Posterior vena cava (tissue), 2 donors: ENCODE measurements around the gene ZKSCAN1. TPM values are rescaled to one million over a fixed set of nuclear protein-coding genes. Genes with fewer than 3 reads are reported as not detected.

ENCODE experiments used
- DNase-seq: peaks from one replicate; pipeline ENCODE4 v3.0.0-alpha.2; 2020; ENCODE audit warnings: low spot score
- intact Hi-C, 2 donors: fragments of 100-400 bp; cut with DNase I; formaldehyde crosslinking; loops; one replicate each; pipeline versions ENCODE4 v1.14.1 to v1.14.2; 2022 to 2023
- total RNA-seq, 2 donors: library from RNA; stranded (reverse); fragmentation: NEBNext Ultra II Directional; extraction: Animal tissue kit (Norgen Biotek cat#: 25700); gene quantifications; one replicate each; pipeline ENCODE4 v1.2.1, GENCODE V29; 2021
- donor health status: DM: yes; HTN: yes; CAD: no.
- donor health status: DM: yes; HTN: yes; CAD: no.

ZKSCAN1 gene
- total RNA-seq, 2 donors from 2014 or later: 47.4 to 53.1 TPM

DNA sequence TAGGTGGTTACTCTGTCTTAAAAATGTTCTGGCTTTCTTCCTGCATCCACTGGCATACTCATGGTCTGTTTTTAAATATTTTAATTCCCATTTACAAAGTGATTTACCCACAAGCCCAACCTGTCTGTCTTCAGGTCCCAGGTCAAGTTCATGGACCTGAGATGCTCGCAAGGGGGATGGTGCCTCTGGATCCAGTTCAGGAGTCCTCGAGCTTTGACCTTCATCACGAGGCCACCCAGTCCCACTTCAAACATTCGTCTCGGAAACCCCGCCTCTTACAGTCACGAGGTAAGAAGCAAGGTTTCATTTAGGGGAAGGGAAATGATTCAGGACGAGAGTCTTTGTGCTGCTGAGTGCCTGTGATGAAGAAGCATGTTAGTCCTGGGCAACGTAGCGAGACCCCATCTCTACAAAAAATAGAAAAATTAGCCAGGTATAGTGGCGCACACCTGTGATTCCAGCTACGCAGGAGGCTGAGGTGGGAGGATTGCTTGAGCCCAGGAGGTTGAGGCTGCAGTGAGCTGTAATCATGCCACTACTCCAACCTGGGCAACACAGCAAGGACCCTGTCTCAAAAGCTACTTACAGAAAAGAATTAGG lies 8.7 kb downstream of the ZKSCAN1 start:
- DNase-seq: no peak
- intact Hi-C loops: no loop called here

DNA sequence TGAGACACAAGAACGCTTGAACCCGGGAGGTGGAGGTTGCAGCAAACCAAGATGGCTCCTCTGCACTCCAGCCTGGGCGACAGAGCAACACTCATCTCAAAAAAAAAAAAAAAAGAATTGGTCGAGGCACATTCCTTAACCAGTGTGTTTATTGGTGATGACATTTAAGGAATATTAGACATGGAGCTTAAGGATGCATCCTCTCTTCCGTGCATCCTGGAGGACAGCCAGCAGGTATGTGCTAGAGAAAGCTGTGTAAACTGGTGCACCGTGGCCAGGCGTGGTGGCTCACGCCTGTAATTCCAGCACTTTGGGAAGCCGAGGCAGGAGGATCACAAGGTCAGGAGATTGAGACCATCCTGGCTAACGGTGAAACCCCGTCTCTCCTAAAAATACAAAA lies 11.8 kb downstream of the ZKSCAN1 start:
- intact Hi-C loops: no loop called here
- no peak for DNase-seq

DNA sequence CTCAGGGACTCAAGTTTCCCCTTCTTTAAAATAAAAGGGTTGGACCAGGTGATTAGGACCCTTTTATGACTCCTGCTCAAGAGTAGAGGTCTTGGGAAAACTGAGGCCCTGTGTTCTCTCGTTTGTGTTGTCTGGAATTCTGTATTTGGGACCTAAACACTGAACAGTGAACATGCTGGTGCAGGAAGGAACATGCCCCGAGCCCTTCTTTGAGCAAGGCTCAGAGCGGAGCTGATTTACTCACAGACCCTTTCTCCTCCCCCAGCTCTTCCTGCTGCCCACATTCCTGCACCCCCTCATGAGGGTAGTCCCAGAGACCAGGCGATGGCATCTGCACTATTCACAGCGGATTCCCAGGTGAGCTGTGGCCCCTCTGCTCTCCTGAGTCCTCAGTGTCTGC lies 14.2 kb downstream of the ZKSCAN1 start:
- no peak for DNase-seq
- intact Hi-C loops: no loop called here

DNA sequence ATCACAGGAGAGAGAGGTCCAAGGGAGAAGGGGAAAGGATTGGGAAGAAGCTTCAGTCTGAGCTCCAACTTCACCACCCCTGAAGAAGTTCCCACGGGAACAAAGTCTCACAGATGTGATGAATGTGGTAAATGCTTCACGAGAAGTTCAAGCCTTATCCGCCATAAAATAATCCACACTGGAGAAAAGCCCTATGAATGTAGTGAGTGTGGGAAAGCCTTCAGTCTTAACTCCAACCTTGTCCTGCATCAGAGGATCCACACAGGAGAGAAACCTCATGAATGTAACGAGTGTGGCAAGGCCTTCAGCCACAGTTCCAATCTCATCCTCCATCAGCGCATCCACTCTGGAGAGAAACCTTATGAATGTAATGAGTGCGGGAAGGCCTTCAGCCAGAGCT lies 18.1 kb downstream of the ZKSCAN1 start:
- intact Hi-C loops: no loop called here

DNA sequence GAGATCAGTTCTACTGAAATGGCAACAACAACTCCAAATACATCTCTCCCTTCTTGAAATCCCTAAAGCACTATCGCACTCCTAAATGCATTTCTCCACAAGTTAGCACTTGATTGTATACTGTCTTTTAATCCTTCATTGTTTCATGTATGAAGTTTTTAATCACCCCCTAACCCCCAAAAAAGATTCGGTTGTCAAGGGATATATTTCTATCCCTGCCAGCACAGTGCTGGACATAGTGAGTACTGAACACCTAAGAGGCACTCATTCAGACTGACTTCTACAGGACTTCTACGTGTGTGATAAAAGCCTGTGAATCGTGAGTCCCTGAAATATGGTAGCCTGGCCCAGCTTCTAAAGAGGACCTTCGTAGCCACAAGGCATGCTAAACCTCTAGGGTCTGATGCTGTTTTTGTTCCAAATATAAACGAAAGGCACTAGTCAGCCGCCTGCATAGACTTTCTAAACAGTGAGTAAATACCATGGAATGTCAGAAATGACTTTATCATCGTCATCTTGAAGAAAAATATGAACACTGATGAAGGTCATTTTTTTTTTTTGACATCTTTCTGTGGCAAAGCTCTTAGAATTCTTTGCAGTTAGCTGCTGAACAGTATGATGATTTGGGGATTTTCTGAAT lies 19.6 kb downstream of the ZKSCAN1 start:
- intact Hi-C loops: no loop called here
- DNase-seq: no peak

More for the DNA sequence above, 18.1 kb downstream of the ZKSCAN1 start:
- DNase-seq: no peak

DNA sequence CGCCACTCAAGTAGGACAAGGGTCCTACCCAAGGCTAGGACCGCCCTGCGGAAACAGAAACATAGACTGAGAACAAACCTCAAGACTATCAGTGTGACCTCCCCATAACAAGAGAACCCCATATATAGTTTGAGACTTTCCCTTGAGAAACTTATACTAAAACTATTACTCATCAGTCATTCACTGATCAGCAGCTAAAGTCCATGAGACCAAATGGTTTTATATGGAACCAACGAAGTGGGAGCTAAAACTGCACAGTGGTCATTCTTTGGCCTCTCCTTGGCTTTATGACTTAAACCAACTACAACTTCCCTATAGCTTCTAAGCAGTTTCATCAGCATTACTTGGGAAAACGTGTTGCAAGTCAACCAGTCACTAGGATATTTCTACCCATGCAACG lies 20.5 kb downstream of the ZKSCAN1 start:
- intact Hi-C loops: no loop called here
- DNase-seq: no peak

DNA sequence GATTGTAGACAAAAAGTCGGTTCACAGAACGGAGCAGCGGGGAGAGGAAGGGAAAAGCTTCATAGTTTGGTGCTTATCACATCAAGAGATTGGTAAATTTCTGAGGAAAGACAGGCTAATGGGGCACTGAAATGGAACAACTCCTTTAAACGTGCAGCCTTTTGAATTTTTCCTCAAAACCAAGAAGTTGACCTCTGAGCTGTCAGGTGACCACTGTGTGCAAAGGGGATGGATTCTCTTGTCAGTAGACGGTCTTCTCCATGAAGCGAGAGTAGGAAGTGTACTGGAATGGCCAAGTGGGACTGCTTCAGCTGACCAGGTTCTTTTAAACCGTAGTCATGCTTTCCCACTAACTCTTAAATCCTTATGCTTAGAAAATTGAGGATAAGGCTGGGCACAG lies 22.9 kb downstream of the ZKSCAN1 start:
- no peak for DNase-seq
- intact Hi-C loops: no loop called here

DNA sequence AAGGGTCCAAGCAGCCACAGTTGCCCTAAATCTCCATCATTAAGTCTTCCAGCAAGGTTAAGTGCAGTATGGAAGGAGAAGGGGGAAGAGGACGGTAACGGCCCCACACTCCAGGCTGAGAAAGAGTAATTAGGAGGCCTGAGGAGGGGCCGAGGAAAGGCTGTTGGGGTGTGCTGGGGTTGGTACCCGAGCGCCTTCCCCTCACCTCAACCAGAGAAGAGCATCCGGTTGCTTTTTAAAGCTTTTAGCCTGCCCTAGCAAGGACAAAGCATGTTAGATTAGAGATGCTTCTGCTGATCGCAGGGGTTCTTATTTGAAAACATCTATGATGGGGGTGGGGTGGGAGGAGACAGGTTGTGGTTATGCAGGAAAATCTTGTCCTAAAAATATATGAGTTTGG lies 25.2 kb downstream of the ZKSCAN1 start:
- intact Hi-C loops: no loop called here
- no peak for DNase-seq

DNA sequence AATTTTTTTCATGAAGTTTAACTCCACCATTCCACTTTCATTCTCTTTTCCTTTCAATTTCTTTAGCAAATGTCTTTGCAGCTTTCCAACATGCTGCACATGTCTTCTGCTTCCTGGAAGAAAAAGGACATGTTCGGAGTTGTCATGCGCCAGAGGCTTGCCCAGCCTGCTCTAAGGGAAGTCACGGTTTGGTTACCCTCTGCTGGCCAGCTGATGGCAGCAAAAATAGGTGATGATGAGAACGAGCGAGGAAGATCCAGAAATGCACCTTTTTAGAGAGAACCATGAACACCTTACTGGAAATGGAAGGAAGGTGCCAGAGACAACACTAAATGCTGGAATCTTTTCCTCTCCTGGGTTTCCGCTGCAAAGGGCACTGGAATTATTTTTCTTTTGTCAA lies 29.3 kb downstream of the ZKSCAN1 start:
- no peak for DNase-seq
- intact Hi-C loops: no loop called here

DNA sequence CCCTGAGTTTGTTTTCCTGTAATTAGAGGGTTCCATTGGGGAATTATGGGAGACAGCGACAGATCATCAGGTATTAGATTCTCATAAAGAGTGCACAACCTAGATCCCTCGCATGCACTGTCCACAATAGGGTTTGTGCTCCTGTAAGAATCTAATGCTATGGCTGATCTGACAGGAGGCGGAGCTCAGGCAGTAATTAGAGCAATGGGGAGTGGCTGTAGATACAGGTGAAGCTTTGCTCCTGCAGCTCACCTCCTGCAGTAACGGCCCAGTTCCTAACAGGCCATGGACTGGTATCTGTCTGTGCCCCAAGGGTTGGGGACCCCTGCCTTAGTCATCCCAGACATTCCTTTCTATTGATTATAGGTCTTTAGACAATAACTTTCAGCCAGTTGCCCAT lies 33.3 kb downstream of the ZKSCAN1 start:
- intact Hi-C loops: no loop called here
- DNase-seq: no peak

DNA sequence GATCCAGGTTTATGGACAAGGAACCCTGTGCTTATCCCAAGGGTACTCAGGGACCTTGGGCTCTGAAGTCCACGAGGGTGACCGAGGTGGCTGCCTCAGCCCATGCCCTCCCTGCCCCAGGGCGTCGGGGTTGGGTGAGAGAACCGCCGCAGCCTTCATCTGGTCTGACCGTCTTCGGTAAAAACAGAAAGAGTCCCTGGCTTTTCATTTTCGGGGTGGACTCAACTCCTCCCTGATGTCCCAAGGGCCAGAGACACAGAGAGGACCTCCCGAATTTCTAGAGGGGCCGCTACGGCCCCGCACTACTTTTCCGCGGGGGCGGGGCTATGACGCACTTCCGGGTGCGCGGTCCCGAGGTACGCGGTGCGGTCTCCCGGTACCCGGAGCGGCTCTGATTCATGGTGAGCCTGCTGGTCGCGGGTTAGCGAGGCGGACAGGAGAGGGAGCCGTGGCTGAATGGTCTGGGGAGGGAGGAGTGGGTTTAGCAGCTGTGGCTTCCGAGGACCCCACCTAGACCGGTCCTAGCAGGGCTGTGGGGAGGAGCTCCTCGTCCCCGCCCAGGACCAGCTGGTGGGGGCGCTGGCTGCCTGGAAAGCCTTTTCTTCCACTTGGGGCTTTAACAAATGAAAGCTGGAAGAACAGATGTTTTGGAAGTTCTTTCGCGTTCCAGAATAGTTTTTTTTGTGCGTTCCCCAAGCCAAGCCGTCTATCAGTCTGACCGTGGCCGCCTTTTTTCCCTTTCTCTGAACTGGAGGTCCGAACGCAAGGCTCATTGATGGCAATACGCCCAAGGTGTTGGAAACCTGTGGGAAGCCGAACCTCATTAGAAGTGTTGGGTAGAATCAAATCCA lies 34.3 kb downstream of the ZKSCAN1 start, which contains the start of gene ZSCAN21:
Gene ZSCAN21, plus strand, starts transcription at position 334 of the 851 bp plus-strand sequence. CDS start 7,233 bp downstream, outside the sequence.
- peak; percentile 96 for DNase-seq
- intact Hi-C loops: loop anchor here in 1 of 2 donors (2.0 kb wide), 1 partner anchor 31 kb away; the partner anchor contains the start of gene ZNF3

DNA sequence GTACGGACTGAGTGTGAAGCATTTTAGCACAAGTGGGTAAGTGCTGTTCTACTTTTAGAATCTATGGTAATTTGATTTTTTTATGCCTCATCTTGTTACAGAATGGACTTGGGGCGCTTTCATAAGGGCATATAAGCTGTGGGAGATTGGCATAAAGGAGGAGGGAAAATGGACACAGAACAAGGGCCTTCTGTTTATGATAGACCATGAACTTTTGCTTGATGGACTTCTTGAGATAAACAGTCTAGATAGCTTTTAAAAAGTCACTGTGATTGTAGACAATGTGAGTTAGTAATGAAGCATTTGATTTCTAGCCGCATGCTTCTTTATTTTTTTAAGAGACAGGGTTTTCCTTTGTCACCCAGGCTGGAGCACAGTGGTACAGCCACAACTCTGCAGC lies 36.2 kb downstream of the ZKSCAN1 start:
- no peak for DNase-seq
- intact Hi-C loops: loop anchor here in 1 of 2 donors (2.0 kb wide), 1 partner anchor 29 kb away; the partner anchor contains the start of gene ZNF3

DNA sequence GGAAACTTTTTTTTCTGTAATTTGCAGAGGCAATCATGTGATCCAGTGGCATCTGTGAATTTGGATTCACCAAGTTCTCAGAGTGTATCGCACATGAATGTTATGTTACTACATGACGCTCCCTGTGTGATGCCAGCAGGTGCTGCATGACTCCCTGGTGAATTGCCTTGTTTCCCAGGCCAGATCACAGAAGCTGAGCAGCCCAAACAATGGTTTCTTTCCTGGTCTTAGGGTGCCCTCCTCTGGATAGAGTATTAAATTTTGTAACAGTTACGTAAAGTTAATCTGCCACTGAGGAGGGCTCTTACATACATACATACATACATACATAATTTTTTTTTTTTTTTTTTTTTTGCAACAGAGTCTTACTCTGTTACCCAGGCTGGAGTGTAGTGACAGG lies 37.8 kb downstream of the ZKSCAN1 start:
- intact Hi-C loops: no loop called here
- no peak for DNase-seq

DNA sequence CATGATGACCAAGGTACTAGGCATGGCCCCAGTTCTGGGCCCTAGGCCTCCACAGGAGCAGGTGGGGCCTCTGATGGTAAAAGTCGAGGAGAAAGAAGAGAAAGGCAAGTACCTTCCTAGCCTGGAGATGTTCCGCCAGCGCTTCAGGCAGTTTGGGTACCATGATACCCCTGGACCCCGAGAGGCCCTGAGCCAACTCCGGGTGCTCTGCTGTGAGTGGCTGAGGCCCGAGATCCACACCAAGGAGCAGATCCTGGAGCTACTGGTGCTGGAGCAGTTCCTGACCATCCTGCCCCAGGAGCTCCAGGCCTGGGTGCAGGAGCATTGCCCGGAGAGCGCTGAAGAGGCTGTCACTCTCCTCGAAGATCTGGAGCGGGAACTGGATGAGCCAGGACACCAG lies 41.6 kb downstream of the ZKSCAN1 start:
- intact Hi-C loops: no loop called here

DNA sequence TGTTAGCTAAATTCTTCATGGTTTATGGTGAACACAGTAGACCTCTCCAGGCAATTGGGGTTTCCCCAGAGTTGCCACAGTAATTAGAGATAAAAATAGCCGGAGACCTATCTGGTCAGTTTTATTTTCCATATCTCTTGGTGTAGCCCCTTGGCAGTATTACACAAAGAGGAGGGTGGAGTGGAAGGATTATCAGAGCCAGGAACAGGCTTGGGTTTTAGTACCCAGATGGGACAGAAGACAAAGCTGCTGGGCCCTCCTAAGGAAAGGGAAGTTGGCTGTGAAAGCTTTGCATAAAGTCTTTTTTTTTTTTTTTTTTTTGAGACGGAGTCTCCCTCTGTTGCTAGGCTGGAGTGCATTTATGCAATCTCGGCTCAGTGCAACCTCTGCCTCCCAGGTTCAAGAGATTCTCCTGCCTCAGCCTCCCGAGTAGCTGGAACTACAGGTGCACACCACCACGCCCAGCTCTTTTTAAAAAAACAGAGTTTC lies 43.9 kb downstream of the ZKSCAN1 start:
- no peak for DNase-seq
- intact Hi-C loops: no loop called here

More for the DNA sequence above, 41.6 kb downstream of the ZKSCAN1 start:
- no peak for DNase-seq

DNA sequence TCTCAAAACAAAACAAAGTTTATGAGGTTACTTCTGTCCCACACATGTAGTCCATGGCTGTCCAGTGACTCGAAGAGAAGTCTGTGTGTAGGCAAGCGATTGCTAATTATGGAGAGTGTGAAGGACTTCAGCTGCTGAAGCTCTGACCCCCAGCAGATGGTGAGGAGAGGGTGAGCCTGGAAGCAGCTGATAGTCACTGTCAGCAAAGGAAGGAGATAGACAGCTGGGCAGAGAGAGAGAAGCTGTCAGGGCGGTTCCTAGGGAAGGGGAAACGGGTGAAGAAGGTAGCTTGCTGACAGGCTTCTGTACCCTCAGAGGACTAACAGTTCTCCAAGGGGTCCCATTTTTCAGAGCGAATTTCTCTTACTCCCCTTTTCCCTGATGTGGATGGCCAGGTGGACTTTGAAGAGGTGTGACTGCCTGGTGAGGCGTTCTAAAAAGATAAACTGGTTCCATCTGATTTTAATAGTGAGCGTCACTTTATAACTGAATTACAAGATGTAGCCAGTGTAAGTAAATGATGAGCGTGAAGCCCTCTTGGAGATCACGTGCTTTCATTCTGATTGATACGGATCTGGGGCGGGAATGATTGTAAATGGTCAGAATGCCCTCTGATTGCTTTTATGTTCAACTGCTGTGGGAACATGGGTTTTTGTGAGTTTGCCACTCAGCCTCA lies 46.3 kb downstream of the ZKSCAN1 start:
- intact Hi-C loops: loop anchor here in 1 of 2 donors (10.0 kb wide), 1 partner anchor 1323 kb away; no protein-coding TSS in a partner anchor
- no peak for DNase-seq

DNA sequence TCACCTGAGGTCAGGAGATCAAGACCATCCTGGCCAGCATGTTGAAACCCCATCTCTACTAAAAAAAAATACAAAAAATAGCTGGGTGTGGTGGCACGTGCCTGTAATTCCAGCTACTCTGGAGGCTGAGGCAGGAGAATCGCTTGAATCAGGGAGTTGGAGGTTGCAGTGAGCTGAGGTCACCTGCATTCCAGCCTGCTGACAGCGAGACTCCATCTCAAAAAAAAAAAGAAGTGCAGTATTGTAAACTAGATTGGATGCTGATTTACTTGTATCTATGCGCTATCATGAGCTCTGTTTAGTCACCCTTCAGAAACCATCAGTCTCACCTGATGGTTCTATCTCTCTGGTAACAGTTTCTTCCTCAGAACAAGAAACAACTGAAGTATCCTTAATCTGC lies 48.0 kb downstream of the ZKSCAN1 start:
- intact Hi-C loops: loop anchor here in 1 of 2 donors (10.0 kb wide), 1 partner anchor 1321 kb away; no protein-coding TSS in a partner anchor
- DNase-seq: no peak

DNA sequence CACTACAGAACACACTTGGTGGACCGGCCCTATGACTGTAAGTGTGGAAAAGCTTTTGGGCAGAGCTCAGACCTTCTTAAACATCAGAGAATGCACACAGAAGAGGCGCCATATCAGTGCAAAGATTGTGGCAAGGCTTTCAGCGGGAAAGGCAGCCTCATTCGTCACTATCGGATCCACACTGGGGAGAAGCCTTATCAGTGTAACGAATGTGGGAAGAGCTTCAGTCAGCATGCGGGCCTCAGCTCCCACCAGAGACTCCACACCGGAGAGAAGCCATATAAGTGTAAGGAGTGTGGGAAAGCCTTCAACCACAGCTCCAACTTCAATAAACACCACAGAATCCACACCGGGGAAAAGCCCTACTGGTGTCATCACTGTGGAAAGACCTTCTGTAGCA lies 48.8 kb downstream of the ZKSCAN1 start:
- DNase-seq: no peak
- intact Hi-C loops: loop anchor here in 1 of 2 donors (10.0 kb wide), 1 partner anchor 1321 kb away; no protein-coding TSS in a partner anchor
